Pancreas (tissue), 10 donors: ENCODE results near the gene THOP1. TPM values are rescaled to one million over a fixed set of nuclear protein-coding genes. Genes with fewer than 3 reads are reported as not detected.

Experiments
- ATAC-seq, 4 donors: fragments of 200-7000 bp; cut with Tn5 transposase; one replicate each; pipeline versions ENCODE4 v1.8.0 to v1.9.1; 2020; ENCODE audit warnings: mild to moderate bottlenecking in 4 of 4, moderate library complexity in 4 of 4
- DNase-seq, 6 donors: peaks; one replicate each; pipeline ENCODE4 v3.0.0-alpha.2; 2020
- FAIRE-seq: peaks from 2 replicates; lab custom pipeline; 2012; peaks lifted over from hg19 to GRCh38; lab: Jason Lieb, UNC
- H3K27ac ChIP-seq, 4 donors: fragments of 200-600 bp; sonication (generic); 1 replicate in 3 of 4; 2 replicates in 1 of 4; pipeline versions ENCODE4 v1.5.0 to v1.8.0; 2020
- H3K27me3 ChIP-seq, 4 donors: fragments of 200-600 bp; one replicate each; pipeline ENCODE4 v1.8.0; 2021
- H3K36me3 ChIP-seq, 3 donors: fragments of 200-600 bp; sonication (generic) in 1 of 3; one replicate each; pipeline versions ENCODE4 v1.5.0 to v1.8.0; 2020 to 2021
- H3K4me1 ChIP-seq, 3 donors: fragments of 200-600 bp; one replicate each; pipeline ENCODE4 v1.8.0; 2021
- H3K4me3 ChIP-seq, 4 donors: fragments of 200-600 bp; sonication (generic) in 2 of 4; one replicate each; pipeline versions ENCODE4 v1.5.0 to v1.8.0; 2020 to 2021
- H3K9me3 ChIP-seq, 4 donors: fragments of 200-600 bp; one replicate each; pipeline ENCODE4 v1.8.0; 2021
- CTCF ChIP-seq, 4 donors: fragments of 200-600 bp; sonication (generic) in 3 of 4; IDR thresholded peaks; one replicate each; pipeline versions ENCODE4 v1.5.0 to v1.8.0; 2021; ENCODE audit warnings: antibody characterized with exemption in 4 of 4
- WGBS, 2 donors: extraction: QIAGEN DNeasy Blood & Tissue Kit; methylation state at CpG; one replicate each; pipeline ENCODE4 v1.1.7; 2013; 5-methylcytosine and 5-hydroxymethylcytosine counted together
- intact Hi-C, 3 donors: fragments of 100-400 bp; cut with DNase I; formaldehyde crosslinking; loops; one replicate each; pipeline versions ENCODE4 v1.11.1 to v1.14.2; 2022
- polyA plus RNA-seq, 2 donors: library from polyadenylated mRNA; stranded (reverse); fragments of 200-250 nt; gene quantifications; one replicate each; pipeline ENCODE4 v1.2.3, GENCODE V29; 2013
- total RNA-seq, 6 donors: library from RNA; stranded (reverse); fragmentation: NEBNext Ultra II Directional in 4 of 6; extraction: Animal tissue kit (Norgen Biotek cat#: 25700) in 4 of 6; gene quantifications; one replicate each; pipeline versions ENCODE4 v1.2.1 to v1.2.4, GENCODE V29; 2021 to 2023
- donor health status: healthy with polysubstance abuse.
- donor health status: DM: no; HTN: no; CAD: no; lungs with moderate emphysema.
- donor health status: DM: no; HTN: no; CAD: no.
- donor health status: control.
- donor health status: control.
- donor health status: Bipolar disorder and iron deficiency.
- donor health status: DM: yes; HTN: yes; CAD: no.
- donor health status: DM: no; HTN: no; CAD: no.
- donor health status: DM: no; HTN: no; CAD: no.
- donor health status: DM: yes; HTN: yes; CAD: no.

THOP1 gene
- total and polyA plus RNA-seq, 8 donors, result 11.6 to 124 (median 20.5) TPM

GRCh38 chr19:2827022-2827421 is 41.7 kb downstream of the THOP1 start:
- H3K9me3 ChIP-seq, result no peaks in the 10 kb centered on the region
- H3K27ac ChIP-seq, result no peak overlapping the region
- no peak overlapping the region for H3K4me3 ChIP-seq
- FAIRE-seq, result no peak
- intact Hi-C loops, result no loop called here
- WGBS, 2 donors, result 92 to 100% methylated on average over 2 of the region's 2 CpGs
- no peak for ATAC-seq
- DNase-seq, result no peak
- H3K4me1 ChIP-seq, result no peaks in the 10 kb centered on the region
- TF ChIP-seq CTCF (IDR thresholded peaks at IDR 0.05), result no peak
- no peaks in the 10 kb centered on the region for H3K27me3 ChIP-seq
- H3K36me3 ChIP-seq, result no peaks in the 10 kb centered on the region

GRCh38 chr19:2827840-2828489 is 42.7 kb downstream of the THOP1 start:
- ATAC-seq (no peak), DNase-seq (no peak), FAIRE-seq (no peak)
- intact Hi-C loops, result no loop called here
- no peak overlapping the region for H3K4me3 ChIP-seq
- H3K4me1 ChIP-seq, result no peaks in the 10 kb centered on the region
- H3K9me3 ChIP-seq, result no peaks in the 10 kb centered on the region
- no peak overlapping the region for H3K27ac ChIP-seq
- H3K36me3 ChIP-seq, result peaks cover 0 to 9% (median 4%) of the 10 kb centered on the region in 3 donors
- TF ChIP-seq CTCF (IDR thresholded peaks at IDR 0.05), result no peak
- WGBS, 2 donors, result 93 to 96% methylated on average over 13 of the region's 13 CpGs
- H3K27me3 ChIP-seq, result no peaks in the 10 kb centered on the region

GRCh38 chr19:2834294-2834871 is 49.1 kb downstream of the THOP1 start:
- Histone ChIP-seq H3K9me3 (peaks cover 0 to 8% (median 3%) of the 10 kb centered on the region in 4 donors), H3K27me3 (no peaks in the 10 kb centered on the region), H3K36me3 (peaks cover 0 to 23% (median 9%) of the 10 kb centered on the region in 3 donors), H3K27ac (no peak overlapping the region), H3K4me1 (no peaks in the 10 kb centered on the region), H3K4me3 (no peak overlapping the region)
- ATAC-seq, result no peak
- 97 to 99% methylated on average over 19 of the region's 19 CpGs for WGBS, 2 donors
- intact Hi-C loops, result no loop called here
- DNase-seq, result no peak
- no peak for FAIRE-seq
- no peak for TF ChIP-seq CTCF (IDR thresholded peaks at IDR 0.05)

- no peak for TF ChIP-seq CTCF (IDR thresholded peaks at IDR 0.05)
- no peaks in the 10 kb centered on the region for H3K27me3 ChIP-seq
- peaks cover 0 to 1% (median 0%) of the 10 kb centered on the region in 3 donors for H3K4me1 ChIP-seq
- H3K36me3 ChIP-seq, result peaks cover 0 to 19% (median 9%) of the 10 kb centered on the region in 3 donors
- intact Hi-C loops, result no loop called here
- DNase-seq, result no peak
- ATAC-seq, result no peak
- H3K9me3 ChIP-seq, result peaks cover 0 to 8% (median 3%) of the 10 kb centered on the region in 4 donors
- no peak for FAIRE-seq
- no peak overlapping the region for H3K4me3 ChIP-seq
- no peak overlapping the region for H3K27ac ChIP-seq
- 85 to 86% methylated on average over 4 of the region's 4 CpGs for WGBS, 2 donors
Measured at GRCh38 chr19:2837430-2837829, 52.1 kb downstream of the THOP1 start.
